Gastroesophageal sphincter (tissue), 3 donors: ENCODE data around the gene DYRK3.

Experiments used
- CTCF ChIP-seq, 4 experiments: fragments of 200-600 bp in 2 of 4; fragments of 450-650 bp in 2 of 4; sonication (generic) in 1 of 4; IDR thresholded peaks; one replicate each; pipeline ENCODE4 v1.5.1; 2017 to 2019; ENCODE audit warnings: antibody characterized with exemption in 4 of 4, mild to moderate bottlenecking in 2 of 4, moderate library complexity in 2 of 4
- POLR2A ChIP-seq, 2 donors: fragments of 450-650 bp; IDR thresholded peaks; one replicate each; pipeline ENCODE4 v1.6.1; 2017; ENCODE audit warnings: antibody characterized with exemption in 2 of 2, mild to moderate bottlenecking in 2 of 2, moderate library complexity in 1 of 2
- POLR2AphosphoS5 ChIP-seq: sonication (generic); formaldehyde crosslinking; IDR thresholded peaks from one replicate; pipeline ENCODE4 v1.6.1; 2017; ENCODE audit warnings: antibody characterized with exemption

GRCh38 chr1:206589206-206589605 lies 46.1 kb upstream of the DYRK3 start:
- no peak for TF ChIP-seq POLR2A (IDR thresholded peaks at IDR 0.05)
- no peak for TF ChIP-seq CTCF (IDR thresholded peaks at IDR 0.05)
- TF ChIP-seq POLR2AphosphoS5 = peak; percentile 64
